HG02571 (cell line): ENCODE data around the gene CYB5R3.

Experiments
- ATAC-seq: cut with Tn5 transposase; IDR thresholded peaks from one replicate; pipeline ENCODE4 v1.9.1; 2021; ENCODE audit warnings: mild to moderate bottlenecking, moderate library complexity; ENCODE audit not compliant: unreplicated experiment

Gene CYB5R3

GRCh38 chr22:42646569-42647525, 2.3 kb downstream of the CYB5R3 start:
- no peak for ATAC-seq

- ATAC-seq = no peak
These were observed 3.1 kb downstream of the CYB5R3 start for GRCh38 chr22:42645938-42646568.

- no peak for ATAC-seq
These were observed 3.8 kb downstream of the CYB5R3 start for GRCh38 chr22:42645341-42645937.

GRCh38 chr22:42644422-42645340, 4.5 kb downstream of the CYB5R3 start:
- ATAC-seq = no peak

- ATAC-seq = no peak
These were observed 5.4 kb downstream of the CYB5R3 start for GRCh38 chr22:42643634-42644421.

- no peak for ATAC-seq
These were observed 6.2 kb downstream of the CYB5R3 start for GRCh38 chr22:42642806-42643633.

- no peak for ATAC-seq
These were observed 7.3 kb downstream of the CYB5R3 start for GRCh38 chr22:42641801-42642413.

- ATAC-seq = no peak
These were observed 9.5 kb downstream of the CYB5R3 start for GRCh38 chr22:42639541-42640241.

GRCh38 chr22:42637555-42637954, 11.6 kb downstream of the CYB5R3 start:
- no peak for ATAC-seq

GRCh38 chr22:42636506-42636905, 12.7 kb downstream of the CYB5R3 start:
- ATAC-seq = no peak

GRCh38 chr22:42635531-42635930, 13.7 kb downstream of the CYB5R3 start:
- no peak for ATAC-seq

GRCh38 chr22:42633013-42633412, 16.2 kb downstream of the CYB5R3 start:
- no peak for ATAC-seq

GRCh38 chr22:42632096-42632495, 17.1 kb downstream of the CYB5R3 start:
- no peak for ATAC-seq

- ATAC-seq = no peak
These were observed 18.1 kb downstream of the CYB5R3 start for GRCh38 chr22:42630901-42631602.

- no peak for ATAC-seq
These were observed 19.0 kb downstream of the CYB5R3 start for GRCh38 chr22:42630211-42630610.

GRCh38 chr22:42627981-42628380, 21.2 kb downstream of the CYB5R3 start:
- ATAC-seq = no peak

GRCh38 chr22:42626951-42627625, 22.1 kb downstream of the CYB5R3 start:
- no peak for ATAC-seq
